ENCODE measurements around the gene PCID2.

GRCh38 chr13:113142876-113143275 is 65.6 kb downstream of the PCID2 start:
- no peak for TF ChIP-seq CTCF (IDR thresholded peaks at IDR 0.05)
- no peak for TF ChIP-seq REST (IDR thresholded peaks at IDR 0.05; ENCODE audit: insufficient read depth in 1 of 2, low read depth in 2 of 2, low read length in 1 of 2)
- no peak for TF ChIP-seq POLR2AphosphoS5 (IDR thresholded peaks at IDR 0.05; ENCODE audit: low read depth, low read length)
- no peak for TF ChIP-seq TCF7L2 (IDR thresholded peaks at IDR 0.05; ENCODE audit: low read depth, low read length)
